ENCODE data around the gene IGFBP6. TPM values are rescaled to one million over a fixed set of nuclear protein-coding genes. Genes with fewer than 3 reads are reported as not detected.

Gene IGFBP6
- total RNA-seq, 3 donors from 2014 or later (not counting 1 experiment from before 2014, with no cell fraction given), result 0.61 TPM; not detected in 2

GRCh38 chr12:53124352-53124723 lies 26.9 kb downstream of the IGFBP6 start:
- ATAC-seq, result no peak
- H3K27ac ChIP-seq (ENCODE audit: low read length), result no peak overlapping the region
- Mint-ChIP-seq H3K4me1 (no peaks in the 10 kb centered on the region), H3K27ac (no peak overlapping the region), H3K36me3 (no peaks in the 10 kb centered on the region), H3K27me3 (ENCODE audit: low read depth in 2 of 2) (peaks cover 0 to 10% of the 10 kb centered on the region in 2 donors), H3K4me3 (no peak overlapping the region), H3K9me3 (no peaks in the 10 kb centered on the region)
- H3K27me3 ChIP-seq (ENCODE audit: control insufficient read depth, insufficient read depth, low read length), result no peaks in the 10 kb centered on the region
- no peak for TF ChIP-seq CTCF (IDR thresholded peaks at IDR 0.05)
- intact Hi-C loops (cut with micrococcal nuclease), result no loop called here
- DNase-seq, result no peak
- H3K4me3 ChIP-seq (ENCODE audit: low read length), result no peak overlapping the region
- H3K36me3 ChIP-seq (ENCODE audit: control insufficient read depth, insufficient read depth, low read length), result no peaks in the 10 kb centered on the region
- no peaks in the 10 kb centered on the region for H3K4me1 ChIP-seq (ENCODE audit: control insufficient read depth, insufficient read depth, low read length)
- H3K9me3 ChIP-seq (ENCODE audit: control insufficient read depth, insufficient read depth, low read length), result no peaks in the 10 kb centered on the region

- Histone ChIP-seq H3K4me3 (ENCODE audit: low read length) (no peak overlapping the region), H3K9me3 (ENCODE audit: control insufficient read depth, insufficient read depth, low read length) (no peaks in the 10 kb centered on the region), H3K36me3 (ENCODE audit: control insufficient read depth, insufficient read depth, low read length) (no peaks in the 10 kb centered on the region), H3K27me3 (ENCODE audit: control insufficient read depth, insufficient read depth, low read length) (no peaks in the 10 kb centered on the region), H3K27ac (ENCODE audit: low read length) (no peak overlapping the region), H3K4me1 (ENCODE audit: control insufficient read depth, insufficient read depth, low read length) (no peaks in the 10 kb centered on the region)
- intact Hi-C loops (cut with micrococcal nuclease), result no loop called here
- Mint-ChIP-seq H3K36me3 (no peaks in the 10 kb centered on the region), H3K9me3 (no peaks in the 10 kb centered on the region), H3K4me1 (no peaks in the 10 kb centered on the region), H3K27me3 (ENCODE audit: low read depth in 2 of 2) (peaks cover 0 to 14% of the 10 kb centered on the region in 2 donors), H3K4me3 (no peak overlapping the region), H3K27ac (no peak overlapping the region)
- no CpG with 5 or more reads among the region's 1 CpG for WGBS (ENCODE audit: insufficient coverage)
- no peak for TF ChIP-seq CTCF (IDR thresholded peaks at IDR 0.05)
- no peak for DNase-seq
- ATAC-seq, result no peak
Measured at GRCh38 chr12:53127169-53127568, 29.7 kb downstream of the IGFBP6 start.

GRCh38 chr12:53128780-53129569 lies 31.5 kb downstream of the IGFBP6 start:
- ATAC-seq (no peak), DNase-seq (no peak)
- no peaks in the 10 kb centered on the region for H3K36me3 Mint-ChIP-seq
- H3K4me3 Mint-ChIP-seq, result no peak overlapping the region
- intact Hi-C loops (cut with micrococcal nuclease), result no loop called here
- H3K27ac Mint-ChIP-seq, result no peak overlapping the region
- TF ChIP-seq CTCF (IDR thresholded peaks at IDR 0.05), result no peak
- no peaks in the 10 kb centered on the region for H3K27me3 ChIP-seq (ENCODE audit: control insufficient read depth, insufficient read depth, low read length)
- no peak overlapping the region for H3K27ac ChIP-seq (ENCODE audit: low read length)
- no peaks in the 10 kb centered on the region for H3K9me3 ChIP-seq (ENCODE audit: control insufficient read depth, insufficient read depth, low read length)
- peaks cover 0 to 14% of the 10 kb centered on the region in 2 donors for H3K27me3 Mint-ChIP-seq (ENCODE audit: low read depth in 2 of 2)
- H3K4me1 Mint-ChIP-seq, result no peaks in the 10 kb centered on the region
- no peaks in the 10 kb centered on the region for H3K36me3 ChIP-seq (ENCODE audit: control insufficient read depth, insufficient read depth, low read length)
- no peaks in the 10 kb centered on the region for H3K4me1 ChIP-seq (ENCODE audit: control insufficient read depth, insufficient read depth, low read length)
- no peak overlapping the region for H3K4me3 ChIP-seq (ENCODE audit: low read length)
- WGBS (ENCODE audit: insufficient coverage), result 80% methylated on average over 10 of the region's 10 CpGs
- H3K9me3 Mint-ChIP-seq, result no peaks in the 10 kb centered on the region

GRCh38 chr12:53131844-53132243 lies 34.4 kb downstream of the IGFBP6 start:
- Histone ChIP-seq H3K27ac (ENCODE audit: low read length) (no peak overlapping the region), H3K9me3 (ENCODE audit: control insufficient read depth, insufficient read depth, low read length) (peaks cover 3% of the 10 kb centered on the region), H3K4me3 (ENCODE audit: low read length) (no peak overlapping the region), H3K4me1 (ENCODE audit: control insufficient read depth, insufficient read depth, low read length) (no peaks in the 10 kb centered on the region), H3K27me3 (ENCODE audit: control insufficient read depth, insufficient read depth, low read length) (no peaks in the 10 kb centered on the region), H3K36me3 (ENCODE audit: control insufficient read depth, insufficient read depth, low read length) (no peaks in the 10 kb centered on the region)
- intact Hi-C loops (cut with micrococcal nuclease), result no loop called here
- H3K27me3 Mint-ChIP-seq (ENCODE audit: low read depth in 2 of 2), result peaks cover 0 to 14% of the 10 kb centered on the region in 2 donors
- no peak overlapping the region for H3K27ac Mint-ChIP-seq
- WGBS (ENCODE audit: insufficient coverage), result 85% methylated on average over 2 of the region's 2 CpGs
- no peaks in the 10 kb centered on the region for H3K4me1 Mint-ChIP-seq
- no peak for DNase-seq
- no peaks in the 10 kb centered on the region for H3K9me3 Mint-ChIP-seq
- no peak overlapping the region for H3K4me3 Mint-ChIP-seq
- no peaks in the 10 kb centered on the region for H3K36me3 Mint-ChIP-seq
- ATAC-seq, result no peak
- no peak for TF ChIP-seq CTCF (IDR thresholded peaks at IDR 0.05)
